HUES6 (cell line): Measurements from ENCODE around the gene PALLD.

Experiments used
- H3K27ac ChIP-seq: 2 replicates; pipeline ENCODE4 v1.7.0; 2013; ENCODE audit warnings: low read depth, mild to moderate bottlenecking, low read length, inconsistent platforms
- H3K27me3 ChIP-seq: 2 replicates; pipeline ENCODE4 v1.6.1; 2013; ENCODE audit warnings: low read length; ENCODE audit not compliant: control insufficient read depth, insufficient read depth
- H3K36me3 ChIP-seq: 2 replicates; pipeline ENCODE4 v1.6.1; 2013; ENCODE audit warnings: low read length; ENCODE audit not compliant: control insufficient read depth, insufficient read depth
- H3K4me1 ChIP-seq: 2 replicates; pipeline ENCODE4 v1.6.1; 2013; ENCODE audit warnings: low read length; ENCODE audit not compliant: control insufficient read depth, insufficient read depth
- H3K4me3 ChIP-seq: 2 replicates; pipeline ENCODE4 v1.5.1; 2013; ENCODE audit warnings: low read depth, low read length
- H3K9ac ChIP-seq: one replicate; pipeline ENCODE4 v1.6.1; 2013; ENCODE audit warnings: mild to moderate bottlenecking, low read length
- H3K9me3 ChIP-seq: 2 replicates; pipeline ENCODE4 v1.6.1; 2013; ENCODE audit warnings: low read depth, low read length; ENCODE audit not compliant: control insufficient read depth, insufficient read depth

PALLD gene

DNA sequence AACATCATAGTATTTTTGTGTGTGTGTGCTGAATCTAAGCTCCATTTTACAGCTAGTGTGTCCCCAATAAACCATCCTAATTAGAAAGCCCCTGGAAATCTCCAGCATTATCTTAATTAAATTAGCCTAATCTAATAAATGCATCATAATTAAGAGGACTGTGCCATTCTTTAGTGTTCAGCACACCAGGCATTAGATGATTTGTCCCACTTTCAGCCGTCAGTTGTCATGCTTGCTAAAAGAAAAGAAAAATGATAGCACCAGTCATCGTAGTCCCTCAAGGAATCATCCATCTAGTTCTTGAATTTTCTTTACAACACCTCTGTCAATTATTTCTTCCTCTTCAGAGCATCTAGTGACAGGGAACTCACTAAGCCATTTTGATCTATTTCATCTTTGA, 155.9 kb downstream of the PALLD start:
- H3K27ac ChIP-seq, result no peak overlapping the region
- no peaks in the 10 kb centered on the region for H3K27me3 ChIP-seq
- H3K36me3 ChIP-seq, result no peaks in the 10 kb centered on the region
- H3K9me3 ChIP-seq, result no peaks in the 10 kb centered on the region
- no peak overlapping the region for H3K4me3 ChIP-seq
- H3K4me1 ChIP-seq, result peaks cover 31% of the 10 kb centered on the region
- H3K9ac ChIP-seq, result no peak overlapping the region

GRCh38 chr4:168654104-168654847, 157.4 kb downstream of the PALLD start:
- Histone ChIP-seq H3K36me3 (no peaks in the 10 kb centered on the region), H3K4me3 (no peak overlapping the region), H3K27me3 (no peaks in the 10 kb centered on the region), H3K9ac (no peak overlapping the region), H3K9me3 (no peaks in the 10 kb centered on the region), H3K27ac (no peak overlapping the region), H3K4me1 (peaks cover 22% of the 10 kb centered on the region)

DNA sequence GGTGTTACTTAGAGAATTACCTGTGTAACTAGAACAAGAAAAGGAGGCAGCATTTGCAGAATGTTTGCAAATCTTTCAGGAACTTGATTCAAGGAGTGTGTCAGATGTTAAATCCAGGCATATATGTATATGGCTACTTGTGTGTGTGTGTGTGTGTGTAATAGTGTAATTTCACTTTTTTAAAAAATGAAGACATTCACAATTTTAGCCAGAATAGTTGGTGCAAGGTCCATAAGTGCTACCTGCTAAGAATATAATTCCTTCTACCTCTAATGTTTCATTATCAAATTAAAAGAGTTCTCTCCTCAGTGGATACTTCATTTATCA, 158.0 kb downstream of the PALLD start:
- no peaks in the 10 kb centered on the region for H3K27me3 ChIP-seq
- H3K4me3 ChIP-seq, result no peak overlapping the region
- H3K9ac ChIP-seq, result no peak overlapping the region
- no peak overlapping the region for H3K27ac ChIP-seq
- H3K4me1 ChIP-seq, result peaks cover 22% of the 10 kb centered on the region
- no peaks in the 10 kb centered on the region for H3K9me3 ChIP-seq
- no peaks in the 10 kb centered on the region for H3K36me3 ChIP-seq

DNA sequence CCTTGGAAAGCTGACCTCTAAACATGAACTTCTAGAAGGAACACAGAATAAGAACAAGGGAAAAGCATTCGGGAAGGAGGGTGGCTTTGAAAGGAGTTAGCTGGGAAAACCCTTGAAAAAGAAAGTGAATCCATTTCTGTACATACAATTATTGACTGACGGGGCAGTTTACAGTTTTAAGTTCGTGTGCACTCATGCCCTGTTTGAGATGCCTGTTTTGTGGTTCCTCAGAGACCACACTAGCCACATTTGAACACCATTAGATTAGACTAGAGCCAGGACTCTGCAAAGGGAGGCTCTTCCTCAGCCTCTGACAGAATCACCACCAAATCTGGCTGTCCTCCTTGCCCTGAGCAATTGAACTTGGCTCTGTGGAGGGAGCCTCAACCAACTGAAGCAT, 158.3 kb downstream of the PALLD start:
- Histone ChIP-seq H3K4me1 (peaks cover 22% of the 10 kb centered on the region), H3K9me3 (no peaks in the 10 kb centered on the region), H3K27ac (no peak overlapping the region), H3K27me3 (no peaks in the 10 kb centered on the region), H3K36me3 (no peaks in the 10 kb centered on the region), H3K4me3 (no peak overlapping the region), H3K9ac (no peak overlapping the region)

- Histone ChIP-seq H3K9me3 (no peaks in the 10 kb centered on the region), H3K4me3 (no peak overlapping the region), H3K27ac (no peak overlapping the region), H3K9ac (no peak overlapping the region), H3K4me1 (peaks cover 17% of the 10 kb centered on the region), H3K36me3 (no peaks in the 10 kb centered on the region), H3K27me3 (no peaks in the 10 kb centered on the region)
Observed at GRCh38 chr4:168656055-168656660, 159.3 kb downstream of the PALLD start.

- H3K27ac ChIP-seq, result no peak overlapping the region
Observed at GRCh38 chr4:168656946-168657473, 160.2 kb downstream of the PALLD start.

GRCh38 chr4:168658751-168659150, 161.9 kb downstream of the PALLD start:
- H3K36me3 ChIP-seq, result no peaks in the 10 kb centered on the region
- H3K4me3 ChIP-seq, result no peak overlapping the region
- H3K27me3 ChIP-seq, result no peaks in the 10 kb centered on the region
- H3K4me1 ChIP-seq, result peaks cover 7% of the 10 kb centered on the region
- H3K9me3 ChIP-seq, result no peaks in the 10 kb centered on the region
- H3K27ac ChIP-seq, result no peak overlapping the region
- no peak overlapping the region for H3K9ac ChIP-seq

More at GRCh38 chr4:168656946-168657473, 160.2 kb downstream of the PALLD start:
- H3K27me3 ChIP-seq, result no peaks in the 10 kb centered on the region
- no peaks in the 10 kb centered on the region for H3K36me3 ChIP-seq
- no peak overlapping the region for H3K4me3 ChIP-seq
- no peak overlapping the region for H3K9ac ChIP-seq
- no peaks in the 10 kb centered on the region for H3K9me3 ChIP-seq
- H3K4me1 ChIP-seq, result peaks cover 8% of the 10 kb centered on the region

DNA sequence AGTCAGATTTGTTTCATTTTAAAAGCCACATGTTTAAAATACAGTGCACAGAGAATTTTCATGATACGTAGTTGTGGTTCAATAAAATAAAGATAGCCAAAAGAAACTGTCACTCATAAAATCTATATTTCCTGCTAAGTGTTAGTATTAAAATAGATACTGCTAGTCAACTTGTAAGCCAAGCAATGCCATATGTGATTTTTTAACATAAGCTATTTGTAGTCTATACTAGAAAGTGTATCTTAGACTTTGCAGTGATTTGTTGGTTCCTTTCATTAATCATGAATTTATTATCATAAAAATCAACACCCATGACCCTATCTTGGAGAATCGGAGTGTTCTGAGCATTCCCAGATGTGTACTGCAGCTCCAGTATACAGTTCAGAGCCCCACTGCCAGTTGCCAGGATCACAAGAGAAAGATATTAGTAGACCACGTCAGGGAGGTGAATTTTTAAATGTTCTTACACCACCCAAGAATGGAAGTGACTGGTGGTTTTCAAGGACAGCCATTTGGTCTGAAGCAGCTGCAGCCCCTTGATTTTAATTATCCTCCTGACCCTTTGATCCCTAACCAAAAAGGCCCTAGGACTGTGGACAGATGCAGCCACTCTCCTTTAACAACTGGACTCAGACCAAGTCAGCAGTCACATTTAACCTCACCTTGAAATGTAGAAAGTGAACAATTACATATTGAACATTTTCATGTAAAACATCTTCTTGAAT, 163.1 kb downstream of the PALLD start:
- H3K27ac ChIP-seq, result no peak overlapping the region
- no peaks in the 10 kb centered on the region for H3K4me1 ChIP-seq
- no peaks in the 10 kb centered on the region for H3K27me3 ChIP-seq
- no peak overlapping the region for H3K4me3 ChIP-seq
- H3K36me3 ChIP-seq, result no peaks in the 10 kb centered on the region
- H3K9ac ChIP-seq, result no peak overlapping the region
- H3K9me3 ChIP-seq, result no peaks in the 10 kb centered on the region

DNA sequence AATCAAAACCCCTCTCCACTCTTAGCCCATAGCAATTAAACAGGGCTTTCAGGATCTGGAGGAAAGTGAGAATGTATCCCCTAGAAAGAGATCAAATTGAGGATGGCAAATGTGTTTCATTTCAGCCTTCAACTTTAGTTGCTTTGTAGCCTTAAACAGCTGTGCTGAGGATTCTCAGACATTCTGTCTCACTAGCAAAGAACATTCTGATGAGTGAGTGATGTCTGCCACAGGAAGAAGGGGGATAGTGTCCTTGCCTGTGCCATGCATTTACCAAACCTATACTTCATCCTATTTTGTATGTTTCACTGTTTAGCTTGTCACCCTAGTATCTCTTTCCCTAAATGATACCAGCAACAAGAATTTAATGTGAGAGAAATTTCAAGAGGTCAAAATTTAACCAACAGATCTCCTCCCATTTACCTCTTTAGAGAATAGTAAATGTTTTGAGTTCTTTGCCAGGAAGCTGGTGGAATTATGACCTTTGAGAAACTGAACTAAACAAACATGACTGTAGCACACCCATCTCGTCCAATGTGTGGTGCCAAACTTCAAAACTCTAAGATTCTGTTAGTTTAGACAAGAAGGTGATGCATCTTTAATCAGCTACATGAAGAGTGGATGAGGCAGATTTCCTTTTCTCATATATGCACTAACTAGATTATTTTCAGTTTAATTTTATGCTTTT, 165.6 kb downstream of the PALLD start:
- no peak overlapping the region for H3K9ac ChIP-seq
- H3K36me3 ChIP-seq, result no peaks in the 10 kb centered on the region
- no peaks in the 10 kb centered on the region for H3K9me3 ChIP-seq
- H3K4me1 ChIP-seq, result no peaks in the 10 kb centered on the region
- no peaks in the 10 kb centered on the region for H3K27me3 ChIP-seq
- no peak overlapping the region for H3K4me3 ChIP-seq
- H3K27ac ChIP-seq, result no peak overlapping the region

GRCh38 chr4:168664242-168664891, 167.5 kb downstream of the PALLD start:
- no peak overlapping the region for H3K4me3 ChIP-seq
- no peaks in the 10 kb centered on the region for H3K36me3 ChIP-seq
- no peaks in the 10 kb centered on the region for H3K9me3 ChIP-seq
- no peak overlapping the region for H3K27ac ChIP-seq
- no peaks in the 10 kb centered on the region for H3K27me3 ChIP-seq
- H3K4me1 ChIP-seq, result 0 out of 2 replicates have a peak, but pooled peaks cover 3% of the 10 kb centered on the region
- H3K9ac ChIP-seq, result no peak overlapping the region
